HepG2 (cell line): ENCODE data around the gene ALDH3B2. TPM values are rescaled to one million over a fixed set of nuclear protein-coding genes. Genes with fewer than 3 reads are reported as not detected.

Experiments used
- ATAC-seq: fragments of 200-7000 bp; cut with Tn5 transposase; 3 replicates; pipeline ENCODE4 v1.9.1; 2020; ENCODE audit warnings: mild to moderate bottlenecking, moderate library complexity
- BruUV-seq: library from RNA; stranded (reverse); fragments of 400-500 nt; replicated peaks from 2 replicates; lab custom pipeline; 2021; lab: Mats Ljungman, UMichigan
- CTCF ChIA-PET: fragments of 300-600 bp; formaldehyde crosslinking; extraction: SDS; loops from one replicate; lab custom pipeline; 2021; ENCODE audit warnings: low total read pairs, inconsistent platforms, low intra/inter-chr PET ratio; lab: Yijun Ruan, JAX
- POLR2A ChIA-PET: fragments of 350-600 bp; sonication (Branson Sonifier 250); formaldehyde crosslinking; loops from one replicate; lab custom pipeline; 2020; ENCODE audit warnings: antibody characterized with exemption, inconsistent platforms; lab: Yijun Ruan, JAX
- DNase-seq: peaks from one replicate; pipeline ENCODE4 v3.0.0-alpha.2; 2015; ENCODE audit warnings: low spot score
- FAIRE-seq: peaks from 3 replicates; lab custom pipeline; 2011; peaks lifted over from hg19 to GRCh38; lab: Jason Lieb, UNC
- H2AFZ ChIP-seq: one replicate; pipeline ENCODE4 v1.6.1; 2011; ENCODE audit warnings: low read length, inconsistent platforms
- H3K27ac ChIP-seq: fragments of 300-600 bp; 3 replicates; pipeline ENCODE4 v1.8.0; 2011; ENCODE audit warnings: mixed run types, mild to moderate bottlenecking, mixed read lengths, low read length, inconsistent platforms; ENCODE audit not compliant: insufficient read depth; ENCODE audit errors: extremely low read length
- H3K27me3 ChIP-seq, 2 experiments: fragments of 200-600 bp in 1 of 2; 2 replicates in 1 of 2; 3 replicates in 1 of 2; pipeline versions ENCODE4 v1.6.0 to v1.8.0; 2011; ENCODE audit warnings: low read length in 2 of 2, mild to moderate bottlenecking in 2 of 2, moderate library complexity in 2 of 2, inconsistent platforms in 1 of 2; ENCODE audit not compliant: insufficient read depth in 2 of 2, control insufficient read depth in 1 of 2
- H3K36me3 ChIP-seq, 2 experiments: fragments of 200-600 bp in 1 of 2; replicated peaks in 1 of 2; 2 replicates in 1 of 2; 3 replicates in 1 of 2; pipeline versions ENCODE4 v1.5.1 to v1.8.0; 2011; ENCODE audit warnings: low read length in 2 of 2, inconsistent platforms in 1 of 2; ENCODE audit not compliant: insufficient read depth in 2 of 2, control insufficient read depth in 1 of 2
- H3K4me1 ChIP-seq: 2 replicates; pipeline ENCODE4 v1.5.1; 2012; ENCODE audit warnings: low read length, inconsistent platforms; ENCODE audit not compliant: insufficient read depth
- H3K4me2 ChIP-seq: 2 replicates; pipeline ENCODE4 v1.6.0; 2011; ENCODE audit warnings: low read depth, low read length, inconsistent platforms
- H3K4me3 ChIP-seq, 3 experiments: fragments of 200-600 bp in 1 of 3; sonication (generic), shearing (Covaris generic) in 1 of 3; replicated peaks in 1 of 3; 2 replicates each; pipeline ENCODE4 v1.5.1; 2011 to 2016; ENCODE audit warnings: low read length in 3 of 3, inconsistent platforms in 2 of 3, low read depth in 2 of 3, mild to moderate bottlenecking in 2 of 3, control low read depth in 1 of 3, mixed read lengths in 1 of 3; ENCODE audit not compliant: insufficient read depth in 1 of 3
- H3K79me2 ChIP-seq: one replicate; pipeline ENCODE4 v1.6.1; 2011; ENCODE audit warnings: low read length, inconsistent platforms; ENCODE audit not compliant: insufficient read depth
- H3K9ac ChIP-seq: 2 replicates; pipeline ENCODE4 v1.6.0; 2011; ENCODE audit warnings: mild to moderate bottlenecking, low read depth, low read length, inconsistent platforms; ENCODE audit not compliant: insufficient read depth
- H3K9me3 ChIP-seq: 2 replicates; pipeline ENCODE4 v1.5.1; 2012; ENCODE audit warnings: mild to moderate bottlenecking, low read length
- H4K20me1 ChIP-seq: 2 replicates; pipeline ENCODE4 v1.6.0; 2011; ENCODE audit warnings: inconsistent platforms, mild to moderate bottlenecking, low read length, moderate library complexity; ENCODE audit not compliant: insufficient read depth
- CAMTA2 ChIP-seq: sonication (generic); formaldehyde crosslinking; IDR thresholded peaks from 2 replicates; pipeline ENCODE4 v1.4.0; 2020; ENCODE audit warnings: mild to moderate bottlenecking, missing genetic modification reagents, borderline replicate concordance
- CBX1 ChIP-seq: IDR thresholded peaks from one replicate; pipeline ENCODE4 v1.6.1; 2016; ENCODE audit warnings: antibody characterized with exemption, low read depth
- HINFP ChIP-seq: sonication (generic); formaldehyde crosslinking; IDR thresholded peaks from 2 replicates; pipeline ENCODE4 v1.4.0; 2020; ENCODE audit warnings: low read depth, mild to moderate bottlenecking, missing genetic modification reagents
- HMGXB4 ChIP-seq, 2 experiments: sonication (generic) in 1 of 2; formaldehyde crosslinking in 1 of 2; IDR thresholded peaks; 2 replicates each; pipeline versions ENCODE4 v1.4.0 to v1.6.1; 2018 to 2020; ENCODE audit warnings: missing genetic modification reagents in 2 of 2, borderline replicate concordance in 1 of 2, low read depth in 1 of 2, mild to moderate bottlenecking in 1 of 2, missing biosample characterization in 1 of 2
- KAT8 ChIP-seq: IDR thresholded peaks from 2 replicates; pipeline ENCODE4 v1.6.1; 2016; ENCODE audit warnings: missing genetic modification reagents, missing compliant biosample characterization
- NBN ChIP-seq: fragments of 450-650 bp; conservative IDR thresholded peaks from 2 replicates; pipeline ENCODE4 v1.6.1; 2017
- PRPF4 ChIP-seq: fragments of 200-400 bp; formaldehyde crosslinking; IDR thresholded peaks from 2 replicates; pipeline ENCODE4 v1.6.1; 2016; ENCODE audit warnings: low read length, low read depth; ENCODE audit not compliant: poor library complexity, severe bottlenecking
- SCMH1 ChIP-seq: sonication (generic); formaldehyde crosslinking; IDR thresholded peaks from 2 replicates; pipeline ENCODE4 v1.9.0; 2021; ENCODE audit warnings: missing genetic modification reagents, mild to moderate bottlenecking, borderline replicate concordance
- SNAPC5 ChIP-seq: sonication (generic); formaldehyde crosslinking; IDR thresholded peaks from 2 replicates; pipeline ENCODE4 v1.8.1; 2023; ENCODE audit warnings: mild to moderate bottlenecking, missing genetic modification reagents, borderline replicate concordance
- SOX5 ChIP-seq: IDR thresholded peaks from 2 replicates; pipeline ENCODE4 v1.6.1; 2016; ENCODE audit warnings: borderline replicate concordance
- STAG1 ChIP-seq: sonication (generic); formaldehyde crosslinking; IDR thresholded peaks from 2 replicates; pipeline ENCODE4 v1.4.0; 2020; ENCODE audit warnings: missing genetic modification reagents
- ZBTB38 ChIP-seq: sonication (generic); formaldehyde crosslinking; IDR thresholded peaks from 2 replicates; pipeline ENCODE4 v1.5.1; 2020; ENCODE audit warnings: mild to moderate bottlenecking, missing genetic modification reagents
- ZNF276 ChIP-seq: sonication (generic); formaldehyde crosslinking; IDR thresholded peaks from 2 replicates; pipeline ENCODE4 v1.4.0; 2020; ENCODE audit warnings: mild to moderate bottlenecking, low read depth, missing genetic modification reagents
- ZNF496 ChIP-seq: sonication (generic); formaldehyde crosslinking; IDR thresholded peaks from 2 replicates; pipeline ENCODE4 v1.8.1; 2023; ENCODE audit warnings: mild to moderate bottlenecking, moderate library complexity, missing genetic modification reagents; ENCODE audit not compliant: insufficient replicate concordance
- ZNF781 ChIP-seq: sonication (generic); formaldehyde crosslinking; IDR thresholded peaks from 2 replicates; pipeline ENCODE4 v1.5.1; 2020; ENCODE audit warnings: borderline replicate concordance, mild to moderate bottlenecking, missing genetic modification reagents; ENCODE audit errors: not compliant biosample characterization
- ZNF850 ChIP-seq: sonication (generic); formaldehyde crosslinking; conservative IDR thresholded peaks from 2 replicates; pipeline ENCODE4 v1.9.0; 2021; ENCODE audit warnings: mild to moderate bottlenecking, missing genetic modification reagents
- WGBS: methylation state at CpG from one replicate; pipeline ENCODE4 v1.1.6; 2017; ENCODE audit warnings: low lambda C conversion rate; 5-methylcytosine and 5-hydroxymethylcytosine counted together
- in situ Hi-C: cut with HindIII; loops from 2 replicates; pipeline ENCODE4 v1.10.0; 2017; ENCODE audit warnings: low pct_unique_long_range_greater_than_20kb; ENCODE audit not compliant: extremely low pct_ligation_motif_present
- intact Hi-C: fragments of 100-400 bp; cut with micrococcal nuclease; formaldehyde crosslinking; loops from one replicate; pipeline ENCODE4 v1.10.0; 2022; ENCODE audit not compliant: unreplicated experiment
- polyA plus RNA-seq, 8 experiments: library from polyadenylated mRNA; depleted of rRNA in 3 of 8; stranded (reverse) in 7 of 8; unstranded in 1 of 8; fragments of >200 nt; fragmentation: Illumina TruSeq in 4 of 8; extraction: Trizol in 4 of 8; gene quantifications; 2 replicates each; pipeline versions ENCODE4 v1.2.1 to v1.2.3, GENCODE V29; 2011 to 2016; ENCODE audit warnings: low read depth in 4 of 8, missing spikeins in 1 of 8, mixed read lengths in 1 of 8; ENCODE audit not compliant: insufficient read depth in 1 of 8
- total RNA-seq, 5 experiments: library from RNA; depleted of rRNA; stranded (reverse); fragments of >200 nt; fragmentation: Illumina TruSeq; extraction: Trizol; gene quantifications; 2 replicates each; pipeline ENCODE4 v1.2.3, GENCODE V29; 2016; ENCODE audit warnings: low read depth in 1 of 5
- TF ChIP-seq, protein P1 (sequence below): IDR thresholded peaks from 2 replicates; pipeline ENCODE4 v1.6.1; 2016; ENCODE audit warnings: low read depth, control low read depth

The ALDH3B2 gene
- total and polyA plus RNA-seq, 2 of the 13 experiments (the other 11 are each of a cell fraction or from before 2014, with no cell fraction given), result not detected

DNA sequence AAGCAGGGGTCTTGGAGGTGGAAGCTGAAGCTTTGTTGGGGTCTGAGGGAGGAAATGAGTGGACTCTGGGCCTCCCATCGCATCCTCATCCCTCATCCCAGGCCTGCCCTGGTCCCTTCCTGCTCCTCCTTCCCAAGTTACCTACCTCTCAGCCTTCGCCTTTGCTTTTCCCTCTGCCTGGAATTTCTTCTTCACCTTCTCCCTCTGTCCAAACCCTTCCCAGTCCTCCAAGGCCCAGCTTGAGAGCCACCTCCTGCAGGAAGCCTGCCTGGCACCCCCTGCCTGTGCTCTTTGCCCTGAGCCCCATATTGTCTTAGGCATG, 42.6 kb downstream of the ALDH3B2 start:
- CTCF ChIA-PET, result interaction anchor here (1.6 kb wide), 1 partner anchor 16 kb away, joined by 3 read pairs; no protein-coding TSS in a partner anchor
- WGBS, result 24% methylated on average over 2 of the region's 2 CpGs
- POLR2A ChIA-PET, result interaction anchor here (0.8 to 4.8 kb wide), 9 partner anchors 9 to 278 kb away, joined by 3 to 52 read pairs (median 5); partner anchors contain the start of genes ACY3 and POLD4
- H3K36me3 ChIP-seq, result no peaks in the 10 kb centered on the region
- no peaks in the 10 kb centered on the region; a peak in 2 of 5 replicates for H3K27me3 ChIP-seq
- in situ Hi-C loops (no loop called here), intact Hi-C loops (no loop called here)
- BruUV-seq, result no TSS peak
- H3K4me1 ChIP-seq, result peaks cover 64% of the 10 kb centered on the region
- FAIRE-seq (no peak), ATAC-seq (no peak), DNase-seq (no peak)
- no peaks in the 10 kb centered on the region for H4K20me1 ChIP-seq
- peak overlapping the region; percentile 58 for H3K9ac ChIP-seq
- H3K79me2 ChIP-seq, result no peaks in the 10 kb centered on the region
- H3K9me3 ChIP-seq, result no peaks in the 10 kb centered on the region
- H3K27ac ChIP-seq, result peak overlapping the region; percentile 84
- peak overlapping the region; percentile 38 to 86 (median 71); a peak in 5 of 6 replicates for H3K4me3 ChIP-seq
- H3K4me2 ChIP-seq, result peak overlapping the region; percentile 83
- no peak overlapping the region for H2AFZ ChIP-seq
- TF ChIP-seq, protein P1, sequence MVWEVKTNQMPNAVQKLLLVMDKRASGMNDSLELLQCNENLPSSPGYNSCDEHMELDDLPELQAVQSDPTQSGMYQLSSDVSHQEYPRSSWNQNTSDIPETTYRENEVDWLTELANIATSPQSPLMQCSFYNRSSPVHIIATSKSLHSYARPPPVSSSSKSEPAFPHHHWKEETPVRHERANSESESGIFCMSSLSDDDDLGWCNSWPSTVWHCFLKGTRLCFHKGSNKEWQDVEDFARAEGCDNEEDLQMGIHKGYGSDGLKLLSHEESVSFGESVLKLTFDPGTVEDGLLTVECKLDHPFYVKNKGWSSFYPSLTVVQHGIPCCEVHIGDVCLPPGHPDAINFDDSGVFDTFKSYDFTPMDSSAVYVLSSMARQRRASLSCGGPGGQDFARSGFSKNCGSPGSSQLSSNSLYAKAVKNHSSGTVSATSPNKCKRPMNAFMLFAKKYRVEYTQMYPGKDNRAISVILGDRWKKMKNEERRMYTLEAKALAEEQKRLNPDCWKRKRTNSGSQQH (CRISPR knock-in tag), result no peak
- TF ChIP-seq HMGXB4 (CRISPR knock-in tag; IDR thresholded peaks at IDR 0.05; ENCODE audit: borderline replicate concordance in 1 of 2, low read depth in 1 of 2), result no peak
- no peak for TF ChIP-seq SNAPC5 (CRISPR knock-in tag)
- TF ChIP-seq NBN, result no peak
- 0 out of 2 replicates have a peak, but pooled peaks have one; percentile 15 for TF ChIP-seq ZBTB38 (CRISPR knock-in tag)
- no peak for TF ChIP-seq KAT8 (CRISPR knock-in tag)
- TF ChIP-seq ZNF781 (CRISPR knock-in tag), result no peak
- TF ChIP-seq ZNF276 (CRISPR knock-in tag), result no peak
- no peak for TF ChIP-seq ZNF496 (CRISPR knock-in tag)
- TF ChIP-seq CAMTA2, result 0 out of 2 replicates have a peak, but pooled peaks have one; percentile 64
- TF ChIP-seq STAG1, result no peak
- no peak for TF ChIP-seq CBX1
- TF ChIP-seq SOX5 (CRISPR knock-in tag), result peak; percentile 2; the same call in 1 of the 2 replicates
- TF ChIP-seq SCMH1 (CRISPR knock-in tag), result no peak
- TF ChIP-seq ZNF850 (CRISPR knock-in tag), result no peak
- no peak for TF ChIP-seq PRPF4
- TF ChIP-seq HINFP (CRISPR knock-in tag), result 0 out of 2 replicates have a peak, but pooled peaks have one; percentile 23
